HT-29 (cell line): ENCODE measurements around the gene ZNF324. TPM values are rescaled to one million over a fixed set of nuclear protein-coding genes. Genes with fewer than 3 reads are reported as not detected.
A peak's percentile ranks its signal among the peaks of the same experiment; 100 is the strongest.
"Not testable (repeated sequence)": the region's sequence is repeated elsewhere in the genome, so short reads cannot be mapped to it uniquely, and the experiment has no call there.

Source experiments
- DNase-seq: peaks from one replicate; pipeline ENCODE4 v3.0.0-alpha.2; 2015; ENCODE audit warnings: low spot score
- total RNA-seq: library from RNA; depleted of rRNA; stranded (reverse); fragments of >200 nt; shearing (Covaris generic); gene quantifications from 2 replicates; pipeline ENCODE4 v1.2.3, GENCODE V29; 2014

ZNF324 gene
- total RNA-seq, 1 experiment from 2014 or later: 29.5 TPM

DNA sequence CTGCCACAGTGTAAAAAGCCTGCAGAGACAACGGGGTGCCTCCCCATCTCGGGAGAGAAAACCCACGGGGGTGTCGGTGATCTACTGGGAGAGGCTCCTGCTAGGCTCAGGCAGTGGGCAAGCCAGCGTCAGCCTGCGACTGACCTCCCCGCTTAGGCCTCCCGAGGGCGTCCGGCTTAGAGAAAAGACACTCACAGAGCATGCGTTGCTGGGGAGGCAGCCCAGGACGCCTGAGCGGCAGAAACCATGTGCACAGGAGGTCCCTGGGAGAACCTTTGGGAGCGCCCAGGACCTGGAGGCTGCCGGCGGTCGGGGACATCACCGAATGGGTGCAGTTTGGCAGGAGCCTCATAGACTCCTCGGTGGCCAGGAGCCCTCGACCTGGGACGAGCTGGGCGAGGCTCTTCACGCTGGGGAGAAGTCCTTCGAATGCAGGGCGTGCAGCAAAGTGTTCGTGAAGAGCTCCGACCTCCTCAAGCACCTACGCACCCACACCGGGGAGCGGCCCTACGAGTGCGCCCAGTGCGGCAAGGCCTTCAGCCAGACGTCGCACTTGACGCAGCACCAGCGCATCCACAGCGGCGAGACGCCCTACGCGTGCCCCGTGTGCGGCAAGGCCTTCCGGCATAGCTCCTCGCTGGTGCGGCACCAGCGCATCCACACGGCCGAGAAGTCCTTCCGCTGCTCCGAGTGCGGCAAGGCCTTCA is 4.1 kb downstream of the ZNF324 start:
- not testable (repeated sequence) for DNase-seq

DNA sequence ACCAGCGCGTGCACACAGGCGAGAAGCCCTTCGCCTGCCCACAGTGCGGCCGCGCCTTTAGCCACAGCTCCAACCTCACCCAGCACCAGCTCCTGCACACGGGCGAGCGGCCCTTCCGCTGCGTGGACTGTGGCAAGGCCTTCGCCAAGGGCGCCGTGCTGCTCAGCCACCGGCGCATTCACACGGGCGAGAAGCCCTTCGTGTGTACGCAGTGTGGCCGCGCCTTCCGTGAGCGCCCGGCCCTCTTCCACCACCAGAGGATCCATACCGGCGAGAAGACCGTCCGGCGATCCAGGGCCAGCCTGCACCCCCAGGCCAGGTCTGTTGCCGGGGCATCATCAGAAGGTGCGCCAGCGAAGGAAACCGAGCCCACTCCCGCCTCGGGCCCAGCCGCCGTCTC is 4.9 kb downstream of the ZNF324 start:
- DNase-seq: no peak

DNA sequence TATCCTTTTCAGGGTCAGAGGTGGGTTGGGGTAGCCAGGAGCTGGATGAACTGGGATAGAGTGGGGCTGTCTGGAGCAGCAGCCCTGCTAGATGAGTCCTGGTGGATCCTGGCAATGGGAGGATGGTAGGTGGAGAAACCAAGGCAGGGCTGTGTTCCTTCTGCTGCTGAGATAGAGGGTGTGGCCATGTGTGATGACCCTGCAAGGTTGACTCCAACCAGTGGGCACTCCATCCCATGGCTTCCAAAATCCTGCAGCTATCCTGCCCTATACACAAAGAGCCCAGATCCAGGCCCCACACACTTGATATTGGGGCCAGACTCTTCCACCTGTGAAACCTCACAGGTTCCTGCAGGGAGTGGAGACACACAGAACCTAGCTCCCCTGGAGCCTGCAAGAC is 6.9 kb downstream of the ZNF324 start:
- DNase-seq: no peak

DNA sequence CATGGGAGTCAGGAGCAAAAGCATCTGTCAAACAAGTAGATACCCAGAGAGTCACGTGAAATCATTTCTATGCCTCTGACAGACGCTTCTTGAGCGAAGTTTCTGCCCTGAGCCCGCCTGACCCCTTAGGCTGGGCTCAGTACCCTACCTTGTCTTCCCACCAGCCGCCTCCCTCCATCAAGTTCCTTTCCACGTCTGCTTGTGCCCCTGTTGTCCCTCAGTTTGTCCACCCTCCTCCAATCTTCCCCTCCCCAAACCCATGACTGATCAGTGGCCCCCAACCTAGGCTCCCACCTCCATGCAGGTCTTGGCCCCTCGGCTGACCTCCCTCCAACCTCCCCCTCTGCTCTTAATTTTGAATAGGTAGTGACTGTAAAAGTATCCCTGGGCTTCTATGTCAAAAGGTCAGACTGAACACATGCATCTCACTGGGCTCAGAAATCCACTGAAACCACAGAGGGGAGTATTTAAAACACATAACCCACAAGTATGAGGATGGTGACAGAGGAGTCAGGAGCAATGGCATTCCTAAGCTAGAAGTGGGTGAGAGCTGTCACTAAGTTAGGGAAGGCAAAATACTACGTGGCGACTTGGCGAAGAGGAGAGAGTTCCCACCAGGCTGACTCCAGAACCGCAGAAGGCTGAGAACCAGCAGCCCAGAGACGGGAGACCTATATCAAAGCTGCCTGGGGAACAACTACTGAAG is 7.6 kb downstream of the ZNF324 start:
- no peak for DNase-seq

DNA sequence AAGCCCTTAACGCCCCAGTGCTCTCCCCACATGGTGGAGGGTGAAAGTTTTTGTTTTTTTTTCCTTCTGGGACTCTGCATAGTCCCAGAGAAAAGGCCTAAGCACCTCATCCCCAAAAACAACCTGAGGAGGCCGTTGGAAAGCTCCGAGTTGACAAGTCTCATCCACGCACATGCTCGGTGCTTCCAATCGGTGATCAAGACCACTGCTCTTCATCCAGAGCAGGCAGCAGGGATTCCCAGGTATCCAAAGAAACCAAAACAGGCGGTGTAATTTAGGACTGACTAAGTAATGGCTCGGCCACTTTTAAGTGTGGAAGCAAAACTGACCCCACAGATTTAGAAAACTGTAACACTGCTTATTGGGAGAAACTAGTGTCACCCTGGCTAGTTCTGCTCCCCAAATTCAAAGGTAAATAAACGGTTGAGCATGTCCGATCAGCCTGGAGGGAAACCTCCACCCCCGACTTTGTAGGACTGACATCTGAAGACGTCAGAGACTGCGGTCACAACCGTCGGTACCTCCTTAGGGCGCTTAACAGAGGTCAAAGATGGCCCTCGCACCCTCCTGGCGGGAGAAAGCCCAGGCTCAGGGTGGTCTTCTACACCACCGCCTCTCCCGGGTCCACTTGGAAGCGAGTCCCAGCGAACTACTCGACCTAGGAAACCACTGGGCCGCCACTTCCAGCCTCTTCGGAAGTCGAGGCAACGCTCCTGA is 8.3 kb downstream of the ZNF324 start:
- no peak for DNase-seq

DNA sequence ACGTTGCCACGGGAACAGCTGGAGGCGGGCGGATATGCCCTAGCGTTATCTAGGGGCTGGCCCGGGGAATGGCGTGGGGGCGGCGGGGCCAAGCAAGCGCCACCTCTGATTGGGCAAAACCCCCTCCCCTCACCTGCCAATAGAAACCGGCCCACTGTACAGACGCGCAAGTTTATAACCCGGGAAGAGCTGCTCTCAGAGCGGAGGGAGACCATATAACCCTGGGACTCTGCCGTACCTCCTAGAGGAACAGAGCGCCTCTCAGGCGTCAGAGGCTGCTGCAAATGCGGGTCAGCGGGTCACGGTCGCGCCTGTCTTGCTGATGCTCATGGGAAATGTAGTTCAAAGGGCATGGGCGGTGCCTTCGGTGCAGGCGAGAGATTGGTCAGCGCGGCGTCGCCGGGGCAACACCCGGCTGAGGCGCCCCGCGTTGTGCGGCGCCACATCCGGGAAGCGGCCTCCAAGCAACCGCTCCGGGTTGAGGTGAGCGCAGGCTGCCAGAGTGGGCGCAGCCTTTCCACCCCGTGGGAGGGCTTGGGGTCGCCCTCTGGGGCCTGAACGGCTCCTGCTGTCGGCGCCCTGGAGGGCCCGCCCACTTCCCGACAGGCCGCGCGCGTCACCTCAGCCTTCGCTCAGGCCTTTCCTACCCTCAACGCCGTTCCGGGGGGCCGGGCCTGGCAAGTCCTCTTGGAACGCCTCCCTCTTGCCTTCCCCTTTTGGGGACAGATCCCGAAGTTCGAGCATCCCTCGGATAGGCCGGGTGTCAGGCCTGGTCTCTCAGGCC is 9.0 kb downstream of the ZNF324 start, which contains the start of gene ZNF446:
ZNF446 (plus strand) TSS at position 639 of the 784 bp plus-strand sequence. CDS start 867 bp downstream, outside the sequence.
- peak; percentile 99 for DNase-seq

DNA sequence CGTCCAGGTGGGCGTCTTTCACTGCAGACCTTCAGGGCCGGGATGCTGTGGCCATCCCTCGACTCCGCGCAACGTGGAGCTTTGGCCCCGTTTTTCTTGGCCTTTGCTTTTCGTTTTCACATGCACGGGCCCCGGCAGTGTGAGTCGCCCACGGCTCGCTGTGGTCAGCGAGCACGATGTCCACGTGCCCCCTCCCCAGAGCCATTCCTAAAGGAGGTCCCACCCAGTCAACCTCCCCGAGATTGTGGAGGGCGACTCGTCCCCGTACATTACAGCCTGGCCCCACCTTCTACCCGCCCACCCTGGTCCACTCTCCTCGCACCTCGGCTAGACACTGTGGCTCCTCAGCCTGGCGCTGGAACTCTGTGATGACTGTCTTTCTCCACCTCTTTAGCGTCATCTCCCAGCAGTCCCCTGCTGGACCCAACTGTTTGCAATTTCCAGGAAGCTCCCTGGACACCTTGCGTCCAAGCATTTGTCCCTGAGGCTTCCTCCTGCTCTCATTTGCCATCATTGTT is 9.7 kb downstream of the ZNF324 start:
- peak; percentile 42 for DNase-seq

DNA sequence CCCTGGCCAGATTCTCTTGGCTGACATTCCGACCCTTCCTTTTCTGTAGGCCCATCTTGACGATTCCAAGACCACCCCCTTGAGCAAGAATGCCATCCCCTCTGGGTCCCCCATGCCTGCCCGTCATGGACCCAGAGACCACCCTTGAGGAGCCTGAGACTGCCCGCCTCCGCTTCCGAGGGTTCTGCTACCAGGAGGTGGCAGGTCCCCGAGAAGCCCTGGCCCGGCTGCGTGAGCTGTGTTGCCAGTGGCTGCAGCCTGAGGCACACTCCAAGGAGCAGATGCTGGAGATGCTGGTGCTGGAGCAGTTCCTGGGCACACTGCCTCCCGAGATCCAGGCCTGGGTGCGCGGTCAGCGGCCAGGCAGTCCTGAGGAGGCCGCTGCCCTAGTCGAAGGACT is 10.2 kb downstream of the ZNF324 start:
- DNase-seq: no peak

DNA sequence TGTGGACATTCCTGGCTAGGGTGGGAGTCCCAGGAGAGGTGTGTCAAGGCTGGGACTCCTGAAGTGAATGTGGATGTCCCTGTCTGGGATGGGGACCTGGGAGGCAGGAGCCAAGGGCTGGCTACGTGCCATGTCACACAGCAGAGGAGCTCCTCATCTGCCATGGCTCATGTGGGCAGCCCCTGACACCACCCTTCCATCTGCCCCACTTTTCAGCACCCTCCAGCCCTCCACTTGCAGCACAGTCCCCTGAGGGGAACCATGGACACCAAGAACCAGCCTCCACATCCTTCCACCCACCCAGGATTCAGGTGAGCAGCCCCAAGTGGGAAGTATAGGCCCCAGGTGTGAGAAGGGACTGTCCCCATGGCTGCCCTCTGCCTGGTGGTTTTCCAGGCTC is 11.0 kb downstream of the ZNF324 start:
- no peak for DNase-seq

DNA sequence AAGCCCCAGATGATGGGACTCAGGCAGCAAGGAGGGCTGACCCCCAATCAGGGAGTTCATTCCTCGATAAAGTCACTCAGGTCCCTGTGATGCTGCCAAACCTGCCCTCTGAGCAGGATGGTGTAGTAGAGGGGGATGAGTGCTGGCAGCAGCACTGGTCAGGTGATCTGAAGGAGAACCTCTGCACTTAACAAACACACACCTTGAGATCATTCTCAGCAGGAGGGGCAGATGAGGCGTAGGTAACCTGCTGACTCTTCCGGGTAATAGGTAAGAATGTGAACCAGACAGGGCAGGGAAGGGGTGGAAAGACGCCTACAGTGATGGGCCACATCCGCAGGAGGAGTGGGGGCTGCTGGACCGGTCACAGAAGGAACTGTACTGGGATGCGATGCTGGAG is 12.4 kb downstream of the ZNF324 start:
- peak; percentile 28 for DNase-seq

DNA sequence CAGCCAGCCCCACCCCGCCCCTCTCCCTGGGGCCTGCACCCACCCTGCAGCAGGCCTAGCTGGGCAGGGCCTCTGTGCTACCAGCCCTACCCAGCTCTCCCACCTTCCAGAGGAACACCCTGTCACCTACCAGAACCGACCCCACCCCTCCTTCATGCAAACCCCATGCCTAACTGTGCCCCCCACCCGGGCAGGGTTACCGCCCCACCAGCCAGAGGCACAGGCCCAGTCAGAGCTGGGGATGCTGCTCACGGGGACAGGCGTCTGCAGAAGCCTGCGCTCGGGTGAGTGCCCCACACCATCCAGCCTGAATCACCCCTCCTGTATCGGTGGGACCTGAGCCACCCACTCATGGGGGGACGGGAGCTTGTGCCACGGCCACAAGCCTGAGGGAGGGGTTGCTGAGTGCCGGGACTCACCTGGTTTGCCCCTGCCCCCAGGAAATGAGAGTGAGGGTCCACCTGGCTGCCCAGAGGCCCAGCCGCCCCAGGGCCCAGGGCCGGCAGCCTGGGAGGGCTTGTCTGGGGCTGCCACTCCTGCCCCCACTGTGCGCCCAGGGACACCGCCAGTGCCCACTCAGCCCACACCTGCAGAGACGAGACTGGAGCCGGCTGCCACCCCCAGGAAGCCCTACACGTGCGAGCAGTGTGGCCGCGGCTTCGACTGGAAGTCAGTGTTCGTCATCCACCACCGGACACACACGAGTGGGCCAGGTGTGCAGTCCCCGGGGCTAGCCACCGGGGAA is 13.0 kb downstream of the ZNF324 start:
- DNase-seq: no peak

DNA sequence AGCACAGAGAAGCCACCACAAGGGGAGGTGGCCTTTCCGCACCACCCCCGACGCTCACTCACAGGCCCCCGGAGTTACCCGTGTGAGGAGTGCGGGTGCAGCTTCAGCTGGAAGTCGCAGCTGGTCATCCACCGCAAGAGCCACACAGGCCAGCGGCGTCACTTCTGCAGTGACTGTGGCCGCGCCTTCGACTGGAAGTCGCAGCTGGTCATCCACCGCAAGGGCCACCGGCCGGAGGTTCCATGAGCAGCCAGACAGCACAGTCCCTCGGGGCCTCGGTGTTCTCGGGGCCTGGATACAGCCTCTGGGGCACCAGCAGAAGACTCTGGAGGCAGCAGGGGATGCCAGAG is 13.6 kb downstream of the ZNF324 start:
- no peak for DNase-seq

DNA sequence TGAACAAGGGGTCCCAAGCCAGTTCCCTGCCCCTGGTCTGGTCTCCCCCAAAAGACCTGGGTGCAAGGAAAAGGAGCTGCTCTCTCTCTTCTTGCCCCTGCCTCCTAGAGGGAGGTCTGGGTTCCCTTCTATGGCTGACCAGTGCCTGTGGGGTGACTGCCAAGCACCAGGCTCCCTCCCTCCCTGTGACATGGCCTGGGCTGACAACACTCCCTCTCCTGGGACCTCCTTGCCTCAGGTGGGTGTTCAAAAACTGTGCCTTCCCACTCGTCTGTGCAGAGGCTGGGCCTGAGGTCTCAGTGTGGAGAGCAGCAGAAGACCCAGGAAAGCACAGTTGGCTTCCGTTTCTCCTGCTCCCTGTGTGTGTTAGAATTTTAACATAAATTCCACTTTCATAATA is 14.0 kb downstream of the ZNF324 start:
- DNase-seq: no peak

DNA sequence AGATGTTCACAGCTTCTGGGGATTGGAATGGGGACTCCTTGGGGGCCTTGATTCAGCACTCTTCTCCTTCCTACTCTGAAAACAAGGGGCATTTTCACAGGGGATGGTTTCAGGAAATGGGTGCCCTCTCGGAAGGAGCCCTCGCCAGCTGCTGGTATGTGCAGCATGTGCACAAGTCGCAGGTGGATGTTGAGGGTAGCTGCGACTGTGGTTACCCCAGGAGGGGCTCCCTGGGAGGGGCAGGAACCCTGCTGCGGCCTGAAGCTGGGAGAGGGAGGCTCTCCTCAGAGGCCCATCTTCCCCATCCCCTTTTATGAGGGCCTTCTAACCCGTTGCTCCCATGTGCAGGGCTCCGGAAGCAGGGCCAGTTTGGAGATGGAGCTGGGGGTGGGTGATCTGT is 15.5 kb downstream of the ZNF324 start:
- DNase-seq: no peak

DNA sequence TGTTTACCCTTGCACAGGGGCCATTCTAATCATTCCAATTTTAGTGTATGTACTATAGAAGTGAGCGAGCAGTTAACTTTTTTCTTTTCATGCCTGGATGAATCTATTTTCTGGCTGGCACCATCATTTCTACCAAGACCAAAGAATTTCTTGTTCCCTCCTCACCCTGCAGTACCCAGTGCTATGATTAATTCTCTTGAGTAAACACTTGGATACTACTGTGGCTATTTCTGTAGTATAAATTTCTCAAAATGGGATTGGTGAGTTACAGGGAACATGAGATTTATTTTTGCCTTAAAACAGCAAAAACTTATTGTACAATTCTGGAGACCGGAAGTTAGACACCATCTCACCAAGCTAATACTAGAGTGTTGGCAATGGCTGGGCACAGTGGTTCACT is 16.9 kb downstream of the ZNF324 start:
- no peak for DNase-seq

DNA sequence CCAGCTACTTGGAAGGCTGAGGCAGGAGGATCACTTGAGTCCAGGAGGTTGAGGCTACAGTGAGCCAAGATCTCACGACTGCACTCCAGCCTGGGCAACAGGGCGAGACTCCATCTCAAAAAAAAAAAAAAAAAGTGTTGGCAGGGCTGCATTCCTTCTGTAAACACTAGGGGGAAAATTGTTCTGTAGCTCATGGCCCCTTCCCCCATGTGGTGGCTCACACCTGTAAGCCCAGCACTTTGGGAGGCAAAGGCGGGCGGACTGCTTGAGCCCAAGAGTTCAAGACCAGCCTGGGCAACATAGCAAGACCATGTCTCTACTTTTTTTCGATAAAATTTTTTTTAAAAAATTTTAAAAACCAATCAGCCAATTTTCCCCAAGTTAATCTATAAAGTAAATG is 17.5 kb downstream of the ZNF324 start:
- DNase-seq: not testable (repeated sequence)

DNA sequence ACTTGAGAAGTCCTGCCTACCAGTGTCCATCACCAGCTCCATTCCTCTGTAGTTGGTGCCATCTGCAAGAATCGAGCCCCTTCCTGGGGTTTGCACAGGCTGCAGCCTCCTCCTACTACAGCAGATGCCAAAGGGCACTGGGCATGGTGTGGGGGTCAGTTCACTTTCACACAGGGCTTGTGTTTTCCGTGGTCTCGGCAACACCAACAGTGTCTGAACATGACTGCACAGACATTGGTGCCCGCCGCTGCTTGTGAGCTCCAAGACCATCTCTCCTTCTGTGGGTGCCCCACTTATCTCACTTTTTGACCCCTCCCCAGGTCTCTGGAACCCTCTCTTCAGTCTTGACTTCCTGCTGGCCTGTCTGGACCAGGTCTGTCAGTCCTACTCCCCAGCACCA is 24.5 kb downstream of the ZNF324 start:
- DNase-seq: no peak

DNA sequence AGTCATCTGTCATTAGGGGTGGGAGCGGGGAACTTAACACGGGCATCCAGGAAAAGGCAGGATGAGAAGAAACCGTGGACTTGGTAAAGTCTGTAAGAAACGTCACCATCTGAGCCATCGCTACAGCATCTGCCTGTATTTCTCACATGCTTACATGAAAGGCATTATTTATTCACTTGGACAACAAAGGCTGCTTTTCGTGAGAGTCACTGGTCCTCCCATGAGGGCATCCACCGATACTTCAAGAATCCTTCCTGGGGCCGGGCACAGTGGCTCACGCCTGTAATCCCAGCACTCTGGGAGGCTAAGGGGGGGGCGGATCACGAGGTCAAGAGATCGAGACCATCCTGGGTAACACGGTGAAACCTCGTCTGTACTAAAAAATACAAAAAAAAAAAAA is 25.4 kb downstream of the ZNF324 start:
- no peak for DNase-seq

DNA sequence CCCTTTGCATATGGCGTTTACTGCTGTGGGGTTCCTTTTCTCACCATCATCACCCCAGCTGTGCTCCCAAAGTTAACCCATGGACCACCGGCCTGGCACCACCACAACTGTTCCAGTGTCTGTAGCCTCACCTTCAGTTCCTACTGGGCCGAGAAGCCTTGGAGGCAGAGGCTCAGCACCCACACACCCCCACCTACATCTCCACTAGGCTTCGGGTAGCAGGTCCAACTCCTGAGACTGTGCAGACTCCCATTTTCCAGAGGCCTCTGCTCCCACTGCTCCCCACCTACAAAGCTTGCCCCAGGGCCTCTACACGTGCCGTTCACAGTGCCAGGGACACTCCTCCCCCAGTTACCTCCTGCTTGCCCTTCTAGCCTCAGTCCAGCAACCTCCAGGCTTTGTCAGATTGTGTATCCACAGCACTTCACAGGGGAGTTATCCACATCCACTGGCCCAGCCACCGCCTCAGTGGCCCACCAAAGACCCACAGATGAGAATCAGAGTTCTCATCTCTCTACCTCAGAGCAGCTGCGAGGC is 30.8 kb downstream of the ZNF324 start:
- no peak for DNase-seq

DNA sequence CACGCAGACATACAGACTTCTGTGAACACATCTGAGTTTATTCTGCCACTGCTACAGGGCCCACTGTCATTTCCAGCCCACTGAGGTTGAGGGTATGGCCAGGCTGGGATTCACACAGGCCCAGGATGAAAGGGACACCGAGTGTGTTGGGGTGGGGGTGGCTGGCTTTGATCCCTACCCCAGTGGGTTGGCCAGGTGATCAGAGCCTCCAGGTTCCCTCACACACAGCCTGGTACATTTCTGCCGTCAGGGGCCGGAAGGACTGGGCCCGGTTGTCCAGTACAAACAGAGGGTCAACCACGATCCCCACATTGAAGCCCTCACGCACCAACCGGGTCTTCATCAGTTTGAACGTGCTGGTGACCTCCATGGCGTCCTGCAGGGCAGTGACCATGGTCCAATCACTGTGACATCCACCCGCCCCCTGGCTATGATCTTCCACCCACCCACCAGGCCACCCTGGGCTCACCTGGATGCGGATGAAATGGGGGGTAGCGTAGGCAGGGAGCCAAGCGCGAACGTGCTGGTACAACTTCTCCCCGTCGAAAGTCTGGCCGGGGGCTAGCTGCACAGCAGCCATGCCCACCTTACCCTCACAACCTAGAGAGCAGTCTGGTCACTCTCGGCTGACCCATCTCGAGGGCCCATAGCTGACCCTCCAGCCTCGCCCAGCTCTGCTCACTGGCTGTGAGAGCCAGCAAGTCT is 31.6 kb downstream of the ZNF324 start:
- DNase-seq: no peak
